Psoas muscle (tissue), 8 donors: ENCODE results near the gene AXIN1. TPM values are rescaled to one million over a fixed set of nuclear protein-coding genes. Genes with fewer than 3 reads are reported as not detected.

ENCODE experiments used
- ATAC-seq, 4 donors: fragments of 200-7000 bp; cut with Tn5 transposase; one replicate each; pipeline ENCODE4 v1.9.1; 2020; ENCODE audit warnings: moderate library complexity in 3 of 4, mild to moderate bottlenecking in 2 of 4
- DNase-seq, 2 donors: peaks; one replicate each; pipeline ENCODE4 v3.0.0-alpha.2; 2020
- H3K27ac ChIP-seq: fragments of 200-600 bp; one replicate; pipeline ENCODE4 v1.8.0; 2022
- H3K27me3 ChIP-seq, 3 donors: fragments of 200-600 bp in 1 of 3; one replicate each; pipeline versions ENCODE4 v1.6.1 to v1.8.0; 2013 to 2022; ENCODE audit warnings: low read length in 2 of 3, mild to moderate bottlenecking in 2 of 3, moderate library complexity in 1 of 3; ENCODE audit not compliant: insufficient read depth in 3 of 3
- H3K36me3 ChIP-seq, 2 donors: fragments of 200-600 bp in 1 of 2; one replicate each; pipeline versions ENCODE4 v1.6.1 to v1.8.0; 2013 to 2022; ENCODE audit warnings: low read depth in 1 of 2, mild to moderate bottlenecking in 1 of 2, moderate library complexity in 1 of 2; ENCODE audit not compliant: insufficient read depth in 1 of 2
- H3K4me1 ChIP-seq: fragments of 200-600 bp; one replicate; pipeline ENCODE4 v1.8.0; 2022
- H3K4me3 ChIP-seq: fragments of 200-600 bp; one replicate; pipeline ENCODE4 v1.8.0; 2022; ENCODE audit warnings: mild to moderate bottlenecking
- H3K9me3 ChIP-seq: fragments of 200-600 bp; one replicate; pipeline ENCODE4 v1.8.0; 2022
- CTCF ChIP-seq: fragments of 200-600 bp; IDR thresholded peaks from one replicate; pipeline ENCODE4 v1.8.0; 2022; ENCODE audit warnings: antibody characterized with exemption
- WGBS, 3 donors: extraction: QIAGEN DNeasy Blood & Tissue Kit; methylation state at CpG; one replicate each; pipeline versions ENCODE4 v1.1.6 to v1.1.7; 2013; 5-methylcytosine and 5-hydroxymethylcytosine counted together
- intact Hi-C, 2 donors: fragments of 100-400 bp; cut with DNase I; formaldehyde crosslinking; loops; one replicate each; pipeline versions ENCODE4 v1.11.0 to v1.14.2; 2022
- polyA plus RNA-seq, 3 donors: library from polyadenylated mRNA; stranded (reverse); fragments of 200-250 nt; gene quantifications; one replicate each; pipeline ENCODE4 v1.2.3, GENCODE V29; 2013
- total RNA-seq, 4 donors: library from RNA; stranded (reverse); fragmentation: NEBNext Ultra II Directional in 2 of 4; extraction: Animal tissue kit (Norgen Biotek cat#: 25700) in 2 of 4; gene quantifications; one replicate each; pipeline versions ENCODE4 v1.2.1 to v1.2.4, GENCODE V29; 2021 to 2023
- donor health status: healthy with polysubstance abuse.
- donor health status: DM: no; HTN: no; CAD: no; lungs with moderate emphysema.
- donor health status: Bipolar disorder and iron deficiency.
- donor health status: healthy.
- donor health status: DM: yes; HTN: yes; CAD: no.
- donor health status: DM: no; HTN: no; CAD: no.
- donor health status: DM: no; HTN: no; CAD: no.
- donor health status: DM: yes; HTN: yes; CAD: no.

Gene AXIN1
- total and polyA plus RNA-seq, 7 donors = 12.1 to 32.3 (median 23.2) TPM

GRCh38 chr16:290681-291405 is 61.7 kb downstream of the AXIN1 start:
- no peak for TF ChIP-seq CTCF
- Histone ChIP-seq H3K36me3 (peaks cover 0 to 60% of the 10 kb centered on the region in 2 donors), H3K27me3 (no peaks in the 10 kb centered on the region), H3K4me3 (no peak overlapping the region), H3K9me3 (no peaks in the 10 kb centered on the region), H3K4me1 (no peaks in the 10 kb centered on the region), H3K27ac (no peak overlapping the region)
- no peak for DNase-seq
- WGBS, 3 donors = 94% methylated on average over 49 to 50 of the region's 50 CpGs
- no peak for ATAC-seq
- intact Hi-C loops = no loop called here

GRCh38 chr16:290015-290680 is 62.4 kb downstream of the AXIN1 start:
- intact Hi-C loops = no loop called here
- ATAC-seq = no peak
- no peaks in the 10 kb centered on the region for H3K9me3 ChIP-seq

GRCh38 chr16:289395-289997 is 63.0 kb downstream of the AXIN1 start:
- no peak for TF ChIP-seq CTCF
- Histone ChIP-seq H3K4me1 (no peaks in the 10 kb centered on the region), H3K36me3 (peaks cover 0 to 60% of the 10 kb centered on the region in 2 donors), H3K4me3 (no peak overlapping the region), H3K27ac (no peak overlapping the region), H3K27me3 (no peaks in the 10 kb centered on the region), H3K9me3 (no peaks in the 10 kb centered on the region)
- intact Hi-C loops = no loop called here
- ATAC-seq = no peak
- WGBS, 3 donors = 93 to 94% (median 93%) methylated on average over 22 of the region's 22 CpGs
- DNase-seq = peak in 1 of 2 donors; percentile 39

More at GRCh38 chr16:290015-290680, 62.4 kb downstream of the AXIN1 start:
- no peak for TF ChIP-seq CTCF
- H3K27ac ChIP-seq = no peak overlapping the region
- no peak for DNase-seq
- peaks cover 0 to 60% of the 10 kb centered on the region in 2 donors for H3K36me3 ChIP-seq
- H3K27me3 ChIP-seq = no peaks in the 10 kb centered on the region
- 83 to 87% (median 86%) methylated on average over 24 to 25 of the region's 25 CpGs for WGBS, 3 donors
- no peak overlapping the region for H3K4me3 ChIP-seq
- no peaks in the 10 kb centered on the region for H3K4me1 ChIP-seq

GRCh38 chr16:287981-288920 is 64.3 kb downstream of the AXIN1 start:
- WGBS, 3 donors = 93 to 95% (median 93%) methylated on average over 33 of the region's 33 CpGs
- Histone ChIP-seq H3K36me3 (peaks cover 0 to 59% of the 10 kb centered on the region in 2 donors), H3K4me1 (no peaks in the 10 kb centered on the region), H3K27ac (no peak overlapping the region), H3K4me3 (no peak overlapping the region), H3K27me3 (no peaks in the 10 kb centered on the region), H3K9me3 (no peaks in the 10 kb centered on the region)
- ATAC-seq (no peak), DNase-seq (peak in 1 of 2 donors; percentile 44)
- intact Hi-C loops = no loop called here
- TF ChIP-seq CTCF = no peak
